Measurements from ENCODE around the gene S100A8. TPM values are rescaled to one million over a fixed set of nuclear protein-coding genes. Genes with fewer than 3 reads are reported as not detected.

Gene S100A8
- total RNA-seq, 4 donors from 2014 or later: 1.6 to 7.4 TPM; not detected in 2

DNA sequence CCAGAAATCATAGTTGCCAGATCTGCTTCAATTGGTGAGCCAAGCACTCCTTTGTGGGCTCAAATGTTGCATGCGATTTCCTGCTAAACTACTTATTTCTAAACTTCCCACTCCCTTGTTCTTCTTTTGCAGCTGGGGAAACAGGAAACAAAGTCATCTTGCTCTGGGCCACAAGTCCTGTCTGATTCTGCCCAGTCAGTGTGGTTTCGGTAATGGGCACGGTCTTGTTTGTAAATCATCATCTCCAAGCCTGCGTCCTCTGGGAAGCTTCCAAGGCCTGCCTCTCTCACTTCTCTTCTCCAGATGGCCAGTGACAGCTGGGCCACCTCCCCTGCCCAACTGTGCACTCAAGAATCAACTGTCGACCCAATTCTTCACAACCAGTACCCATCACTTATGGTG is 4.4 kb downstream of the S100A8 start:
- no peak overlapping the region for H3K4me3 ChIP-seq
- no peak overlapping the region for H3K27ac ChIP-seq
- in situ Hi-C loops (cut with MboI; ENCODE audit: low pct_ligation_motif_present in 1 of 4, low pct_unique_long_range_greater_than_20kb in 1 of 4, low sequenced_read_pairs in 3 of 4): no loop called here
- TF ChIP-seq POLR2AphosphoS5 (IDR thresholded peaks at IDR 0.05): no peak
- no peak for TF ChIP-seq POLR2A (IDR thresholded peaks at IDR 0.05)
- TF ChIP-seq, protein P1, sequence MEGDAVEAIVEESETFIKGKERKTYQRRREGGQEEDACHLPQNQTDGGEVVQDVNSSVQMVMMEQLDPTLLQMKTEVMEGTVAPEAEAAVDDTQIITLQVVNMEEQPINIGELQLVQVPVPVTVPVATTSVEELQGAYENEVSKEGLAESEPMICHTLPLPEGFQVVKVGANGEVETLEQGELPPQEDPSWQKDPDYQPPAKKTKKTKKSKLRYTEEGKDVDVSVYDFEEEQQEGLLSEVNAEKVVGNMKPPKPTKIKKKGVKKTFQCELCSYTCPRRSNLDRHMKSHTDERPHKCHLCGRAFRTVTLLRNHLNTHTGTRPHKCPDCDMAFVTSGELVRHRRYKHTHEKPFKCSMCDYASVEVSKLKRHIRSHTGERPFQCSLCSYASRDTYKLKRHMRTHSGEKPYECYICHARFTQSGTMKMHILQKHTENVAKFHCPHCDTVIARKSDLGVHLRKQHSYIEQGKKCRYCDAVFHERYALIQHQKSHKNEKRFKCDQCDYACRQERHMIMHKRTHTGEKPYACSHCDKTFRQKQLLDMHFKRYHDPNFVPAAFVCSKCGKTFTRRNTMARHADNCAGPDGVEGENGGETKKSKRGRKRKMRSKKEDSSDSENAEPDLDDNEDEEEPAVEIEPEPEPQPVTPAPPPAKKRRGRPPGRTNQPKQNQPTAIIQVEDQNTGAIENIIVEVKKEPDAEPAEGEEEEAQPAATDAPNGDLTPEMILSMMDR (IDR thresholded peaks at IDR 0.05): no peak
- TF ChIP-seq EP300 (IDR thresholded peaks at IDR 0.05; ENCODE audit: low read depth): no peak
- DNase-seq: peak; percentile 30
- intact Hi-C loops (cut with DNase I; ENCODE audit: low total_unique reads): no loop called here
- no peaks in the 10 kb centered on the region for H3K36me3 ChIP-seq
- no peaks in the 10 kb centered on the region for H3K9me3 ChIP-seq
- H3K4me1 ChIP-seq: no peaks in the 10 kb centered on the region
- WGBS, 2 donors (ENCODE audit: low coverage in 1 of 2): 40 to 61% methylated on average over 2 to 5 of the region's 5 CpGs
- no peaks in the 10 kb centered on the region for H3K27me3 ChIP-seq

DNA sequence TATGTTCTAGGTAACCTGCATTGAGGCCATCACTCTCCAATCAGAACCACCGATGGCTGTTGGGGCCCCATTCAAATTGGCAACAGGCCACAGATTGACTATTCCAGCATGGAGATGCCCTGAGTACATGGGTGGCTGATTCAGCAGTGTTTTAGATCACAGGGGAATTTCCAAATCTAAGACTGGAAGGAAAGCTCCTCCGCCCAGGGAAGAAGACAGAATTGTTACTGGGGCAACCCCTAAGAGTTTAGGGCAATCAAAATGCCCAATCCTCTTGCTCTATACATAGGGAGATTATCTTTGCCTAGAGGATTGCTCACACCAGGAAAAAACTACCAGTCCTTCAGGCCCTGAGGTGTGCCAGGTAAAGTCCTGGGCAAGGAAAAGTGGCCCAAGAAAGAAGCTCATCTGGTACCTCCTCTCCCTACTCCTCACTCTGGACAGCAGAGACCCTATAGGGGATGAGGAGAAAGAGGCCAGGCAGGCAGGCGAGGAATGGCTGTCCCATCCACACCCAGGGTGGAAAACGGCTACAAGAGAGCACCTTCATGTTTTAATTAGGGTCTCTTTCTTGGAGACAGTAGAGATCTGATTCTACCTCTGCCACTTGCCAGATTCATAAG is 5.8 kb downstream of the S100A8 start:
- Histone ChIP-seq H3K4me1 (no peaks in the 10 kb centered on the region), H3K9me3 (no peaks in the 10 kb centered on the region), H3K36me3 (no peaks in the 10 kb centered on the region), H3K27me3 (no peaks in the 10 kb centered on the region), H3K4me3 (no peak overlapping the region), H3K27ac (no peak overlapping the region)
- TF ChIP-seq, protein P1 (IDR thresholded peaks at IDR 0.05): no peak
- TF ChIP-seq POLR2A (IDR thresholded peaks at IDR 0.05) (no peak), POLR2AphosphoS5 (IDR thresholded peaks at IDR 0.05) (no peak), EP300 (IDR thresholded peaks at IDR 0.05; ENCODE audit: low read depth) (no peak)
- no peak for DNase-seq
- intact Hi-C loops (cut with DNase I; ENCODE audit: low total_unique reads): no loop called here
- in situ Hi-C loops (cut with MboI; ENCODE audit: low pct_ligation_motif_present in 1 of 4, low pct_unique_long_range_greater_than_20kb in 1 of 4, low sequenced_read_pairs in 3 of 4): no loop called here
- WGBS, 2 donors (ENCODE audit: low coverage in 1 of 2): 76 to 88% methylated on average over 3 to 4 of the region's 4 CpGs

DNA sequence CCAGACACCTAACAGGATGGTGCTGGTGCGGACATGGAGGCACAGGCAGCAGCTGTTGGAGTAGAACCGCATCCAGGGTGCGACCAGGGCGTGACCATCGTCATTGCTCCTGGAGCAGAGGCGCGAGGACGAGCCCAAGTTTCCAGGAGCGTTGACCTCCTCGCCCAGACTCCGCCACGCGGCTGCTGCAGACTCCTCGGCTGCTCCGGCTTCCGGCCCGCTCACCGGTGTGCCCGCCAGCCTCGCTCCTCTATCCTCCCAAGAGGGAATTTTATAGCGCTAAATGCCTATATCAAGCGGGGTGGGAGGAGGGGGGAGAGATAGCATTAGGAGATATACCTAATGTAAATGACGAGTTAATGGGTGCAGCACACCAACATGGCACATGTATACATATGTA is 10.2 kb downstream of the S100A8 start:
- H3K9me3 ChIP-seq: no peaks in the 10 kb centered on the region
- TF ChIP-seq, protein P1 (IDR thresholded peaks at IDR 0.05): no peak
- TF ChIP-seq POLR2A (IDR thresholded peaks at IDR 0.05): no peak
- TF ChIP-seq POLR2AphosphoS5 (IDR thresholded peaks at IDR 0.05): no peak

DNA sequence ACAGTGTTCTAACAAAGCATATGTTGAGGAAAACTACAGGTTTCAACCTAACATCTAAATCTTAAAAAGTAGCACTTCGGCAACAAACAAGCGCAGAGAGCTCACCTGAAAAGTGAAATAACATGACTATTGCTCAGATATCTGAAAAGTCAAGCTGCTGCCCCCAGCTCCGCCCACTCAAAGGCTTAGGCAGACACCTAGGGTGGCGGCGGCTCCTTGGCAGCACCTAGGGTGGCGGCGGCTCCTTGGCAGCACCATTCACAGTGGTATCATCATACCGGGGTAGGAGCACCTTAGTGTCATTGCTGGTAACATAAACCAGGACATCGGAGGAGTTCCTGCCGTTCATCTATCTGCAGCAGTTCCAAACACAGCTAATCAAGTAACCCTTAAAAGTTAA is 11.3 kb downstream of the S100A8 start:
- Histone ChIP-seq H3K9me3 (no peaks in the 10 kb centered on the region), H3K27ac (no peak overlapping the region), H3K27me3 (no peaks in the 10 kb centered on the region), H3K4me1 (no peaks in the 10 kb centered on the region), H3K4me3 (no peak overlapping the region), H3K36me3 (no peaks in the 10 kb centered on the region)
- no peak for DNase-seq
- in situ Hi-C loops (cut with MboI; ENCODE audit: low pct_ligation_motif_present in 1 of 4, low pct_unique_long_range_greater_than_20kb in 1 of 4, low sequenced_read_pairs in 3 of 4): no loop called here
- TF ChIP-seq POLR2A (IDR thresholded peaks at IDR 0.05) (no peak), POLR2AphosphoS5 (IDR thresholded peaks at IDR 0.05) (no peak), EP300 (IDR thresholded peaks at IDR 0.05; ENCODE audit: low read depth) (no peak)
- TF ChIP-seq, protein P1 (IDR thresholded peaks at IDR 0.05): no peak
- intact Hi-C loops (cut with DNase I; ENCODE audit: low total_unique reads): no loop called here
- 86 to 100% methylated on average over 2 to 10 of the region's 10 CpGs for WGBS, 2 donors (ENCODE audit: low coverage in 1 of 2)

More for the DNA sequence above, 10.2 kb downstream of the S100A8 start:
- Histone ChIP-seq H3K27me3 (no peaks in the 10 kb centered on the region), H3K36me3 (no peaks in the 10 kb centered on the region), H3K4me3 (no peak overlapping the region), H3K27ac (no peak overlapping the region), H3K4me1 (no peaks in the 10 kb centered on the region)
- intact Hi-C loops (cut with DNase I; ENCODE audit: low total_unique reads) (no loop called here), in situ Hi-C loops (cut with MboI; ENCODE audit: low pct_ligation_motif_present in 1 of 4, low pct_unique_long_range_greater_than_20kb in 1 of 4, low sequenced_read_pairs in 3 of 4) (no loop called here)
- 94 to 98% methylated on average over 18 to 23 of the region's 23 CpGs for WGBS, 2 donors (ENCODE audit: low coverage in 1 of 2)
- no peak for DNase-seq
